Endothelial cell of hepatic sinusoid (primary cell): ENCODE results near the gene SLC35D3.
"Not testable (repeated sequence)": the region's sequence is repeated elsewhere in the genome, so short reads cannot be mapped to it uniquely, and the experiment has no call there.

ENCODE experiments used
- in situ Hi-C: cut with HindIII; loops from 2 replicates; pipeline ENCODE4 v1.10.0; 2017; ENCODE audit warnings: low sequenced_read_pairs

The SLC35D3 gene

GRCh38 chr6:136922685-136923006, 545 bp downstream of the SLC35D3 start:
- in situ Hi-C loops, result no loop called here

GRCh38 chr6:136923116-136923953, 1.2 kb downstream of the SLC35D3 start:
- in situ Hi-C loops, result no loop called here

GRCh38 chr6:136923954-136924673, 2.0 kb downstream of the SLC35D3 start:
- in situ Hi-C loops, result no loop called here

GRCh38 chr6:136926383-136926782, 4.3 kb downstream of the SLC35D3 start:
- in situ Hi-C loops, result no loop called here

- in situ Hi-C loops, result no loop called here
These were observed 5.2 kb downstream of the SLC35D3 start for GRCh38 chr6:136927292-136927691.

- in situ Hi-C loops, result no loop called here
These were observed 8.4 kb downstream of the SLC35D3 start for GRCh38 chr6:136930528-136930927.

- in situ Hi-C loops, result no loop called here
These were observed 10.5 kb downstream of the SLC35D3 start for GRCh38 chr6:136932599-136932998.

- in situ Hi-C loops, result no loop called here
These were observed 23.0 kb downstream of the SLC35D3 start for GRCh38 chr6:136945072-136945471.

- in situ Hi-C loops, result no loop called here
These were observed 23.6 kb downstream of the SLC35D3 start for GRCh38 chr6:136945711-136946121.

- in situ Hi-C loops, result no loop called here
These were observed 24.9 kb downstream of the SLC35D3 start for GRCh38 chr6:136947037-136947436.

- in situ Hi-C loops, result not testable (repeated sequence)
These were observed 27.9 kb downstream of the SLC35D3 start for GRCh38 chr6:136949957-136950356.

GRCh38 chr6:136950436-136951126, 28.5 kb downstream of the SLC35D3 start:
- in situ Hi-C loops, result no loop called here

GRCh38 chr6:136952714-136953260, 30.7 kb downstream of the SLC35D3 start:
- in situ Hi-C loops, result no loop called here

GRCh38 chr6:136955123-136955522, 33.0 kb downstream of the SLC35D3 start:
- in situ Hi-C loops, result no loop called here

GRCh38 chr6:136956590-136957544, 34.8 kb downstream of the SLC35D3 start:
- in situ Hi-C loops, result no loop called here

GRCh38 chr6:136958168-136958567, 36.1 kb downstream of the SLC35D3 start:
- in situ Hi-C loops, result no loop called here

GRCh38 chr6:136959471-136959891, 37.4 kb downstream of the SLC35D3 start:
- in situ Hi-C loops, result no loop called here

GRCh38 chr6:136959935-136960334, 37.8 kb downstream of the SLC35D3 start:
- in situ Hi-C loops, result not testable (repeated sequence)

GRCh38 chr6:136960781-136961180, 38.7 kb downstream of the SLC35D3 start:
- in situ Hi-C loops, result no loop called here

GRCh38 chr6:136961848-136962247, 39.7 kb downstream of the SLC35D3 start:
- in situ Hi-C loops, result no loop called here
